H9 (cell line): ENCODE measurements around the gene TAS2R1. TPM values are rescaled to one million over a fixed set of nuclear protein-coding genes. Genes with fewer than 3 reads are reported as not detected.

Source experiments
- DNase-seq: peaks from one replicate; pipeline ENCODE4 v3.0.0-alpha.2; 2017
- H2AFZ ChIP-seq: one replicate; pipeline ENCODE4 v1.6.1; 2013; ENCODE audit warnings: mild to moderate bottlenecking, low read length, control low read depth, moderate library complexity
- H2AK5ac ChIP-seq: 2 replicates; pipeline ENCODE4 v1.6.1; 2013; ENCODE audit warnings: low read length, control low read depth, mixed read lengths; ENCODE audit not compliant: insufficient read length
- H2BK120ac ChIP-seq: one replicate; pipeline ENCODE4 v1.6.1; 2013; ENCODE audit warnings: low read depth, mild to moderate bottlenecking, low read length, control low read depth, inconsistent platforms; ENCODE audit not compliant: poor library complexity, severe bottlenecking
- H2BK12ac ChIP-seq: 2 replicates; pipeline ENCODE4 v1.6.1; 2013; ENCODE audit warnings: low read length, control low read depth, mixed read lengths, low read depth; ENCODE audit not compliant: insufficient read length
- H2BK15ac ChIP-seq: 2 replicates; pipeline ENCODE4 v1.6.1; 2013; ENCODE audit warnings: low read depth, low read length, control low read depth
- H2BK20ac ChIP-seq: one replicate; pipeline ENCODE4 v1.6.1; 2013; ENCODE audit warnings: low read depth, mild to moderate bottlenecking, low read length, control low read depth, inconsistent platforms; ENCODE audit not compliant: poor library complexity, severe bottlenecking
- H2BK5ac ChIP-seq: 2 replicates; pipeline ENCODE4 v1.6.1; 2013; ENCODE audit warnings: low read length, control low read depth, mixed read lengths; ENCODE audit not compliant: insufficient read length
- H3K14ac ChIP-seq: 2 replicates; pipeline ENCODE4 v1.6.1; 2013; ENCODE audit warnings: low read length, control low read depth; ENCODE audit not compliant: insufficient read depth
- H3K18ac ChIP-seq: 2 replicates; pipeline ENCODE4 v1.6.1; 2013; ENCODE audit warnings: low read depth, mild to moderate bottlenecking, mixed read lengths, low read length, control low read depth; ENCODE audit not compliant: insufficient read length
- H3K23ac ChIP-seq: 2 replicates; pipeline ENCODE4 v1.6.1; 2013; ENCODE audit warnings: low read length, control low read depth, mixed read lengths, low read depth; ENCODE audit not compliant: insufficient read length
- H3K23me2 ChIP-seq: 2 replicates; pipeline ENCODE4 v1.6.1; 2013; ENCODE audit warnings: low read depth, mild to moderate bottlenecking, mixed read lengths, low read length, control low read depth; ENCODE audit not compliant: insufficient read length, poor library complexity, severe bottlenecking
- H3K27ac ChIP-seq: 2 replicates; pipeline ENCODE4 v1.5.1; 2013; ENCODE audit warnings: low read length, control low read depth, mixed read lengths, low read depth; ENCODE audit not compliant: insufficient read length
- H3K27me3 ChIP-seq: 2 replicates; pipeline ENCODE4 v1.6.1; 2013; ENCODE audit warnings: low read length, control low read depth, inconsistent platforms; ENCODE audit not compliant: insufficient read depth
- H3K4ac ChIP-seq: 2 replicates; pipeline ENCODE4 v1.6.1; 2013; ENCODE audit warnings: low read depth, mild to moderate bottlenecking, control low read depth, inconsistent platforms, low read length, moderate library complexity
- H3K4me1 ChIP-seq: 2 replicates; pipeline ENCODE4 v1.6.1; 2013; ENCODE audit warnings: low read length, control low read depth, inconsistent platforms; ENCODE audit not compliant: insufficient read depth
- H3K4me2 ChIP-seq: 2 replicates; pipeline ENCODE4 v1.6.1; 2013; ENCODE audit warnings: low read length, control low read depth, mixed read lengths; ENCODE audit not compliant: insufficient read length, insufficient read depth
- H3K56ac ChIP-seq: 2 replicates; pipeline ENCODE4 v1.6.1; 2013; ENCODE audit warnings: low read depth, mild to moderate bottlenecking, mixed read lengths, low read length, control low read depth; ENCODE audit not compliant: insufficient read length
- H3K79me1 ChIP-seq: 2 replicates; pipeline ENCODE4 v1.6.1; 2013; ENCODE audit warnings: low read depth, mild to moderate bottlenecking, moderate library complexity, low read length, control low read depth, inconsistent platforms; ENCODE audit not compliant: insufficient read depth, poor library complexity, severe bottlenecking
- H3K79me2 ChIP-seq: 2 replicates; pipeline ENCODE4 v1.6.1; 2013; ENCODE audit warnings: low read length, control low read depth, inconsistent platforms; ENCODE audit not compliant: insufficient read depth
- H3K9ac ChIP-seq: 2 replicates; pipeline ENCODE4 v1.6.1; 2013; ENCODE audit warnings: low read length, control low read depth, mixed read lengths; ENCODE audit not compliant: insufficient read length; ENCODE audit errors: extremely low read depth
- H3K9me3 ChIP-seq: one replicate; pipeline ENCODE4 v1.6.1; 2013; ENCODE audit warnings: low read depth, low read length, inconsistent platforms; ENCODE audit not compliant: control insufficient read depth
- H3T11ph ChIP-seq: one replicate; pipeline ENCODE4 v1.6.1; 2013; ENCODE audit warnings: mild to moderate bottlenecking, low read length, control low read depth, inconsistent platforms
- H4K20me1 ChIP-seq: one replicate; pipeline ENCODE4 v1.6.1; 2013; ENCODE audit not compliant: control insufficient read depth, insufficient read length, insufficient read depth
- H4K5ac ChIP-seq: 2 replicates; pipeline ENCODE4 v1.6.1; 2013; ENCODE audit warnings: low read depth, mild to moderate bottlenecking, mixed read lengths, low read length, control low read depth; ENCODE audit not compliant: insufficient read length
- H4K8ac ChIP-seq: replicated peaks from 2 replicates; pipeline ENCODE4 v1.6.1; 2013; ENCODE audit warnings: low read length, control low read depth, mixed read lengths, low read depth; ENCODE audit not compliant: insufficient read length
- H4K91ac ChIP-seq: 2 replicates; pipeline ENCODE4 v1.6.1; 2013; ENCODE audit warnings: low read depth, mild to moderate bottlenecking, moderate library complexity, mixed read lengths, low read length, control low read depth; ENCODE audit not compliant: insufficient read length
- H3K27ac Mint-ChIP-seq, 3 experiments: 2 replicates in 2 of 3; 3 replicates in 1 of 3; pipeline ENCODE4 v1.8.0; 2020 to 2021; ENCODE audit warnings: mixed read lengths in 3 of 3, mild to moderate bottlenecking in 1 of 3, moderate library complexity in 1 of 3
- H3K27me3 Mint-ChIP-seq: 2 replicates; pipeline ENCODE4 v1.8.0; 2021; ENCODE audit warnings: low read depth, mild to moderate bottlenecking, moderate library complexity, mixed read lengths
- H3K36me3 Mint-ChIP-seq, 3 experiments: 2 replicates in 2 of 3; 3 replicates in 1 of 3; pipeline ENCODE4 v1.8.0; 2020 to 2021; ENCODE audit warnings: low read depth in 3 of 3, mixed read lengths in 3 of 3; ENCODE audit not compliant: insufficient read depth in 1 of 3
- H3K4me1 Mint-ChIP-seq, 2 experiments: 2 replicates each; pipeline ENCODE4 v1.8.0; 2020; ENCODE audit warnings: mixed read lengths in 2 of 2
- H3K4me3 Mint-ChIP-seq, 2 experiments: 2 replicates in 1 of 2; 3 replicates in 1 of 2; pipeline ENCODE4 v1.8.0; 2020 to 2021; ENCODE audit warnings: mild to moderate bottlenecking in 2 of 2, mixed read lengths in 2 of 2, moderate library complexity in 1 of 2
- H3K9me3 Mint-ChIP-seq, 2 experiments: 2 replicates in 1 of 2; 3 replicates in 1 of 2; pipeline ENCODE4 v1.8.0; 2020; ENCODE audit warnings: mild to moderate bottlenecking in 2 of 2, mixed read lengths in 2 of 2, moderate library complexity in 1 of 2
- WGBS: extraction: QIAGEN DNeasy Blood & Tissue Kit; methylation state at CpG from one replicate; pipeline ENCODE4 v1.1.7; 2013; ENCODE audit warnings: missing lambda C conversion rate, low lambda C conversion rate, mixed read lengths; ENCODE audit not compliant: insufficient read length; ENCODE audit errors: extremely low coverage; 5-methylcytosine and 5-hydroxymethylcytosine counted together
- total RNA-seq: library from RNA; stranded (reverse); gene quantifications from 2 replicates; pipeline ENCODE4 v1.2.1, GENCODE V29; 2021
- TF ChIP-seq, protein P1 (sequence below): fragments of 200-600 bp; sonication (generic); conservative IDR thresholded peaks from 3 replicates; pipeline ENCODE4 v1.8.0; 2021; ENCODE audit warnings: antibody characterized with exemption, mild to moderate bottlenecking

Gene TAS2R1
- total RNA-seq, 1 experiment from 2014 or later, result not detected

DNA sequence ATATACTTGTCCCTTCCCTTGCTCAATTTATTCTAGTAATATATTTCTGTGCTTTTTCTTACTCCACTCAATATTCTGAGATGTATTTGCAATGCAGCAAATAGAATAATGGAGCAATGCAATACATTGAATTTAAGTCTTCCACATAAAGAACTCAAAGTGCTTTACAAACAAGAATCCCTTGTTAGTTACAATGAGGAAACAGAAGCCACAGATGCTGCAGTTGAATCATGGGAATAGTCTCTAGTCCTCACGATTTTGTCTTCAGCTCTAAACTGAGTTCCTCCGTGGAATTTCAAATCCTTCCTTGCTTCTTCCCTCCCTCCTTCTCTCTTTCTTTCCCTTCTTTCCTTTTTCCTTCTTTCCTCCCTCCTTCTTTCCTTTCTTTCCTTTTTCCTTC lies 12.5 kb upstream of the TAS2R1 start:
- Histone ChIP-seq H3K9ac (no peak overlapping the region), H4K20me1 (no peaks in the 10 kb centered on the region), H4K5ac (no peak overlapping the region), H3K27ac (no peak overlapping the region), H3K79me1 (no peaks in the 10 kb centered on the region), H3K18ac (no peak overlapping the region), H2AK5ac (no peak overlapping the region), H2BK20ac (no peak overlapping the region), H3K79me2 (no peaks in the 10 kb centered on the region), H4K91ac (no peak overlapping the region), H3K27me3 (no peaks in the 10 kb centered on the region; the same call in 1 of the 2 replicates), H3T11ph (no peak overlapping the region), H4K8ac (no peak overlapping the region), H3K4me1 (no peaks in the 10 kb centered on the region), H2BK15ac (no peak overlapping the region), H3K9me3 (no peaks in the 10 kb centered on the region), H2BK120ac (no peak overlapping the region), H2BK12ac (no peak overlapping the region), H3K4me2 (no peak overlapping the region), H3K4ac (no peak overlapping the region), H2AFZ (no peak overlapping the region), H3K23ac (no peak overlapping the region), H3K23me2 (no peaks in the 10 kb centered on the region), H3K56ac (no peak overlapping the region), H2BK5ac (no peak overlapping the region), H3K14ac (no peak overlapping the region)
- Mint-ChIP-seq H3K27me3 (no peaks in the 10 kb centered on the region), H3K27ac (no peak overlapping the region), H3K4me1 (no peaks in the 10 kb centered on the region; a peak in 1 of 4 replicates), H3K9me3 (peaks cover 0 to 5% of the 10 kb centered on the region in 2 experiments; a peak in 1 of 5 replicates), H3K36me3 (peaks cover 0 to 5% (median 0%) of the 10 kb centered on the region in 3 experiments; a peak in 1 of 7 replicates), H3K4me3 (no peak overlapping the region)
- TF ChIP-seq, protein P1, sequence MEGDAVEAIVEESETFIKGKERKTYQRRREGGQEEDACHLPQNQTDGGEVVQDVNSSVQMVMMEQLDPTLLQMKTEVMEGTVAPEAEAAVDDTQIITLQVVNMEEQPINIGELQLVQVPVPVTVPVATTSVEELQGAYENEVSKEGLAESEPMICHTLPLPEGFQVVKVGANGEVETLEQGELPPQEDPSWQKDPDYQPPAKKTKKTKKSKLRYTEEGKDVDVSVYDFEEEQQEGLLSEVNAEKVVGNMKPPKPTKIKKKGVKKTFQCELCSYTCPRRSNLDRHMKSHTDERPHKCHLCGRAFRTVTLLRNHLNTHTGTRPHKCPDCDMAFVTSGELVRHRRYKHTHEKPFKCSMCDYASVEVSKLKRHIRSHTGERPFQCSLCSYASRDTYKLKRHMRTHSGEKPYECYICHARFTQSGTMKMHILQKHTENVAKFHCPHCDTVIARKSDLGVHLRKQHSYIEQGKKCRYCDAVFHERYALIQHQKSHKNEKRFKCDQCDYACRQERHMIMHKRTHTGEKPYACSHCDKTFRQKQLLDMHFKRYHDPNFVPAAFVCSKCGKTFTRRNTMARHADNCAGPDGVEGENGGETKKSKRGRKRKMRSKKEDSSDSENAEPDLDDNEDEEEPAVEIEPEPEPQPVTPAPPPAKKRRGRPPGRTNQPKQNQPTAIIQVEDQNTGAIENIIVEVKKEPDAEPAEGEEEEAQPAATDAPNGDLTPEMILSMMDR, result no peak
- no peak for DNase-seq
- no CpG with 5 or more reads among the region's 2 CpGs for WGBS
